Cortex of kidney (tissue), 1 donor: ENCODE measurements around the gene ARID3C.

ENCODE experiments used
- DNase-seq: peaks from one replicate; lab custom pipeline; 2025; lab: John Stamatoyannopoulos, UW

The ARID3C gene

GRCh38 chr9:34627716-34628655, 880 bp downstream of the ARID3C start:
- DNase-seq = no peak

- no peak for DNase-seq
Observed at GRCh38 chr9:34625186-34625486, 3.7 kb downstream of the ARID3C start.

- DNase-seq = no peak
Observed at GRCh38 chr9:34624475-34625185, 4.2 kb downstream of the ARID3C start.

GRCh38 chr9:34623374-34624235, 5.3 kb downstream of the ARID3C start:
- DNase-seq = no peak

GRCh38 chr9:34620061-34620994, 8.5 kb downstream of the ARID3C start, which contains the start of gene DCTN3:
DCTN3 (minus strand) TSS chr9:34620495; CDS start chr9:34620464, 31 bp downstream.
- DNase-seq = no peak

- DNase-seq = no peak
Observed at GRCh38 chr9:34615132-34615531, 13.7 kb downstream of the ARID3C start.

GRCh38 chr9:34612788-34613390, 16.0 kb downstream of the ARID3C start:
- DNase-seq = no peak

GRCh38 chr9:34611811-34612787, 16.8 kb downstream of the ARID3C start, which contains the start of gene RPP25L:
RPP25L (minus strand) TSS chr9:34612097; CDS start chr9:34611296, 801 bp downstream.
- DNase-seq = no peak

- DNase-seq = no peak
Observed at GRCh38 chr9:34611251-34611810, 17.5 kb downstream of the ARID3C start.

- no peak for DNase-seq
Observed at GRCh38 chr9:34610434-34611206, 18.2 kb downstream of the ARID3C start.

GRCh38 chr9:34607331-34607730, 21.5 kb downstream of the ARID3C start:
- DNase-seq = no peak

- DNase-seq = no peak
Observed at GRCh38 chr9:34606905-34607304, 22.0 kb downstream of the ARID3C start.

GRCh38 chr9:34606190-34606589, 22.7 kb downstream of the ARID3C start:
- DNase-seq = no peak

GRCh38 chr9:34603610-34604231, 25.1 kb downstream of the ARID3C start:
- DNase-seq = no peak

- no peak for DNase-seq
Observed at GRCh38 chr9:34601937-34602573, 26.8 kb downstream of the ARID3C start.

GRCh38 chr9:34600908-34601307, 28.0 kb downstream of the ARID3C start:
- DNase-seq = no peak

- DNase-seq = no peak
Observed at GRCh38 chr9:34599546-34599945, 29.3 kb downstream of the ARID3C start.
